NCI-H187 (cell line): ENCODE results near the gene GFPT2.

ENCODE experiments used
- DNase-seq, 2 experiments: peaks; one replicate each; lab custom pipeline; 2025; lab: John Stamatoyannopoulos, UW

Gene GFPT2

GRCh38 chr5:180353048-180353979 lies at the start of gene GFPT2:
GFPT2 (minus strand) TSS chr5:180353336; CDS start chr5:180353217, 119 bp downstream.
- DNase-seq, result peak in 1 of 2 experiments; percentile 13

DNA sequence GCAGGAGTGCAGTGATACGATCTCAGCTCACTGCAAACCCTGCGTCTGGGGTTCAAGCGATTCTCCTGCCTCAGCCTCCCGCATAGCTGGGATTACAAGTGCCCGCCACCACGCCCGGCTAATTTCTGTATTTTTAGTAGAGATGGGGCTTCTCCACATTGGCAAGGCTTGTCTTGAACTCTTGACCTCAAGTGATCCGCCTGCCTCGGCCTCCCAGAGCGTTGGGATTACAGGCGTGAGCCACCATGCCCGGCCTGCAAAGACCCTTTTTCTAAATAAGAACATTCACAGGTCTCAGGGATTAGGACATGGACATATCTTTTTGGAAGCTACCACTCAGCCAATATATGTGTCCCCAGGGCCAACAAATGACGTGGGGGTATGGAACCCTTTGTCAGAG lies 49.6 kb upstream of the GFPT2 start:
- no peak for DNase-seq

DNA sequence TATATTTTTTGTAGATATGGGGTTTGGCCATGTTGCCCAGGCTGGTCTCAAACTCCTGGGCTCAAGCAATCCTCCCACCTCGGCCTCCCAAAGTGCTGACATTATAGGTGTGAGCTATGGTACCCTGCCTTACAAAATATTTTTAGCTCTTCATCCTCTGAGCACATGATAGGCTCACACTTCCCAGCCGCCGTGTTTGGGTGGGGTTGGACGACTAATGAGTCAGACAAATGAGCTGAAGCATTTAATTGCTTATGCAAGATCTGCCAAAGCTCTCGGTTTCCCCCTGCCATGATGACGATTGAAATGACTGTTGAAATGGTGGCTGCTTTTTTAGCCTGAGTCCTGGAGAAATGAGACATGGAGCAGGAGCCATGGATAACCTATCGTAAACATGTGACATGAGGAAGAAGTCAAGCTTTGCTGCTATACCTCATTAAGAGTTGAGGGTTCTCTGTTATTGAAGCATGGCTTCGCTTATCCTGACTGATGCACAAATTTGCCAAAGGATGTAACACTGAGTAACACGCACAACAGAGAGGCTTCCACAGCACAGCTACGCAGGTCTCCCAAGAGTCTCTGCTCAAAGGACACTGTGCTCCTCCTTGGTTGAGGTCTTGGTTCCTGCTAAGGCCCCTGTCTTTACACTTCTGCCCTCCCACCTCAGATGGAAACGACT lies 48.2 kb upstream of the GFPT2 start:
- no peak for DNase-seq

DNA sequence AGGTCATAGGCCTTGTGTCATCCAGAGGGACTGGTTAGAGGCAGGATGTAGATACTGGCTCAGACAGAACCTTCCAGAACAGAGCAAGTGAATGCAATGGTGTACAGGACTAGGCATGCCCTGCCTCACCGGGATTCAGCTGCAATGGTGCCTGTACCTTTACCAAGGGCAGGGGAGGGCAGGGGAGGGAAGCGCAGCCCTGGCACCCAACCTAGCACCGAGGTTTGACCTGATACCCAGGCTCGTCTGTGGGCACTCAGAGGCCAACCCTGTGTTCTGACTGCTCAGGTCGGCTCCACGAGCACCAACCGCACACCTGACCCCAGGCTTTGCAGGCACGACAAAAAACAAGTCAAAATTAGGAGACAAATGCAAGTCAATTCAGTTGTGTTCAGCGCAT lies 47.3 kb upstream of the GFPT2 start:
- no peak for DNase-seq

- no peak for DNase-seq
Measured at GRCh38 chr5:180399401-180400215, 46.5 kb upstream of the GFPT2 start.

- no peak for DNase-seq
Measured at GRCh38 chr5:180396926-180397325, 43.8 kb upstream of the GFPT2 start.

- DNase-seq, result no peak
Measured at GRCh38 chr5:180395540-180396274, 42.6 kb upstream of the GFPT2 start.

DNA sequence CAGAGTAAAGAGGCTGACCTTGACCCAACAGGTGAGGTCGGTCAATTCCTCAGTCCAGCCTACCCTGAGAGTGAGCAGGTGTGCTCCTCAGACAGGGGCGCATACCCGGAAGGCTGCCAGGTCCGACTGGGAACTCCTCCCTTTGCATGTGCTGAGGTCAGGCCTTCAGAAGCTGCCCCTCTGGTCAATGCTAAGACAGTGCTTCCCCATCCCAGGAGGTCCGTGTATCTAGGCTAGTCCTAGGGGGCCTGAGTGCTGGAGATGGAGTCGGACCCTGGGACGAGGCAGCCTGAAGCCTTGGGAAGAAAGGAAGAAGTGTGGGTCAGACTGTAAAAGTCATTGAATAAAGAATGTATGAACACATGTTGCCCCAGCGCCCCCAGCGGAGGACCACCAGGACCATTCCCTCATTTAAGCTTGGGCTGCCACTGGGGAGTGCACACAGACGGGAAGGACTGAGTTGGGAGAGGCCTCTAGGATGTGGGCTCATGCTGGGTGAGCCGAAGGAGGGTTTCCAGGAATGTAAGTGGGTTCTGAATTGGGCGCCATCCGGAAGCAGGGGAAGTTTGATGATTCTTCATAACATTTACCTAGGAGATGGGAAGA lies 41.0 kb upstream of the GFPT2 start:
- no peak for DNase-seq

- DNase-seq, result no peak
Measured at GRCh38 chr5:180391276-180391675, 38.1 kb upstream of the GFPT2 start.

- DNase-seq, result no peak
Measured at GRCh38 chr5:180390441-180391190, 37.5 kb upstream of the GFPT2 start.

GRCh38 chr5:180389252-180390101 lies 36.3 kb upstream of the GFPT2 start:
- no peak for DNase-seq

- DNase-seq, result no peak
Measured at GRCh38 chr5:180387798-180388197, 34.7 kb upstream of the GFPT2 start.

DNA sequence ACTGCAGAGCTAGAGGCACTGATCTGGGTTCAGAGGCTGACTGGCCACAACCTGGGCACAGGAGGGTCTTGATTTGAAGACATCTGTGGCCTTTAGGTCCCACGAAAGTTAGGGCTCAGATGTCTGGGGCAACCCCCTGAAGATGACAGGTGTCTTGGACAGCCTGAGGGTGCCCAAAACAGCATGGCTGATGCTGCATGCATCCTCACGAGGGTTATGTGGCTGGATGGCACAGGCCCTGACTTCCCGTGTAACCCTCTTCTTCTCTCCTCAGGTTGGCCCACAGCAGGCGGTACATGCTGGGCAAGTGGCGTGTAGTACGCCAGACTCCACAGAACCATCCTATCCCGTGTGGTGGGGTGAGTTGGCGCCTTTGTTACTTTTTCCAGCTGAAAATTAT lies 29.8 kb upstream of the GFPT2 start:
- DNase-seq, result no peak

DNA sequence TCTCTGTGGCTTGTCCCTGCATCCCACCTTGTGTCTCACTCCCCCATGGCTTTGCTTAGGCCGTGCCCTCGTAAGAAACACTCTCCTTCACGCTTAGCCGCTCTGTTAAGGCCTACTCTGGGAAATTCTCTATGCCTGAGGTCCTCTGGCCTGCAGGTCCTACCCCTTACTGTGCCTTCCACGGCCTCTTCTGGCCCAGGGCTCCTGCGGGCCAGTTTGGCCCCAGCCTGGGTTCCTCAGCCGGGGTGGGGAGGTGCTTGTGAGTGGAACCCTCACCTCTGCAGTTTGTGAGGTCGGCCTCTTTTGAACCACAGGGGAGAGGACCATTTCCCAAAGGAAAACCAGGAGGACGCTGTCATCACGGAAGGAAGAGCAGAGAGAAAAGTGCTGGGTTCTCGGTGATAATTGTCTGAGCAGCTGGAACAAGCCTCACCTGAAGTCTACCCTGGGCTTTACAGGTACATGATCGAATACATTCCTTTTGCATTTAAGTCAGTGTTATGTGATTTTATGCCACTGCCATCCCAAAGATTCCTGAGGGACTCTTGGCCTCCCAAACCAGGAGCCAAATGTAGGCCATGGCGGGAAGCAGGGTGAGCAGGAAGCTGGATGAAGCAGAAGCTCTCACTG lies 28.8 kb upstream of the GFPT2 start:
- no peak for DNase-seq

DNA sequence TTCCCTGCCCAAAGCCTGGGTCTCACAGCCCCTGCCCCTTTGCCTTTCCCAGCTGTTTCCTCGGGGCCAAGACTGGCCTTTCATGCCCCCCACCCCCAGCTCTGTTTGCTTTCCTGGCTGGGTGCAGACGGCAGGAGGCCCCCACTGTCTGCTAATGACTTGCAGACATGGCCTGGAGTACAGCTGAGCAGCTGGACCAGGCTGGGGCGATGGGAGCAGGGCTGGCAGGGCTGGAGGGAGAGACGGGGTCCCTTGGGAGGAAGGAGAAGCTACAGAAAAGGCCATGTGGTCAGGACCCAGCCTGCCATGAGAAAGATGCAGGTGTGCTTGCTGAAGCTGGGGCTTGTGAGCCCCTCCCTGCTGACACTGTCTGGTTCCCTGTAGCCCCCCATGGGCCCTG lies 28.3 kb upstream of the GFPT2 start:
- DNase-seq, result no peak

GRCh38 chr5:180380856-180381255 lies 27.7 kb upstream of the GFPT2 start:
- DNase-seq, result no peak

GRCh38 chr5:180380441-180380840 lies 27.3 kb upstream of the GFPT2 start:
- no peak for DNase-seq

DNA sequence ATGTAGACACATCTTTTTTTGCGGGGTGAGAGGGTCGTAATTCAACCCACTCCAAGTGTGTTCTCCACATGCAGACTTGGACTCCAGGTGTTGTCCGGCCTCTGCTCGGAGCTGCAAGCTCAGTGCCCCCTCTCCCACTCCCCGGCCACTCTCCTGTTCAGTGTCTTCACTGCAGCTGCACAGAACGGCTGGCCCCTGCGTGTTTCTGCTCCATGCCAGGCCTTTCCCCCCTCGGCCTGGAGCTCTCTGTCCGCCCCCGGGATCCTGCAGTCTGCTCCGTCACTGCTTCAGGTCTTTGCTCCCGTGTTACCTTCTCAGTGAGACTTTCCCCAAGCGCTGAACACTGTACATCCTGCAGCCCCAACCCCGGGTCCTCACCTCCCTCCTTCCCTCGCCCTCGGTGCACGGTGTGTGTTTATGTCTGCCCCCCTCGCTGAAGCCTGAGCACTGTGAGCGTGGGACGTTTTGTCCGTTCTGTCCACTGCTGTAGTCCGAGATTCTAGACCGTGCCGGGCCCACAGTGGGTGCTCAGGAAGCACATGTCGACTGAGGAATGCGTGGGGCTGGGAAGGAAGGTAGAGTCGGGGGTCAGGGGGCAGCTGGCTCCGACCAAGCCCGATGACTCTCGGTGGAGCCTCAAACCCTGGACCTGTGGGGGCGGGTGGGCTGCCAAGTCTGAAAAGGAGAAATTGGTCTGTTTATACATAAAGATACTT lies 26.4 kb upstream of the GFPT2 start:
- DNase-seq, result no peak
